ENCODE data around the gene MTMR3.
"Not testable (repeated sequence)": the region's sequence is repeated elsewhere in the genome, so short reads cannot be mapped to it uniquely, and the experiment has no call there.

The MTMR3 gene

GRCh38 chr22:30054067-30054763 lies 171.2 kb downstream of the MTMR3 start:
- DNase-seq (ENCODE audit: low read depth) = no peak

DNA sequence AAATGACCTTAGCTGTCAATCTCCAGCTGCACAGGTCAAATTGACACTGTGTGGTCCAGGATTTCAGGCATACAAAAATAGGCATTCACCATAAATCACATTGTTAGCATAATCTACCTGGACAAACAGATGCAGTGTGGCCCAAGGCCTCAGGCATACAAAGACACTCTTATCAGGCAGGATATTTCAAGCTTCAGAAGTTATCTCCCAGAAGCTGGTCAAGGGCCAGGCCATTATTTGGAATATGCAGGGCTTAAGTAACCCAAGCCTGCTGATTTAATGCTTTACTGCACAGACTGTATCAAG lies 171.7 kb downstream of the MTMR3 start:
- no peak for DNase-seq (ENCODE audit: low read depth)

DNA sequence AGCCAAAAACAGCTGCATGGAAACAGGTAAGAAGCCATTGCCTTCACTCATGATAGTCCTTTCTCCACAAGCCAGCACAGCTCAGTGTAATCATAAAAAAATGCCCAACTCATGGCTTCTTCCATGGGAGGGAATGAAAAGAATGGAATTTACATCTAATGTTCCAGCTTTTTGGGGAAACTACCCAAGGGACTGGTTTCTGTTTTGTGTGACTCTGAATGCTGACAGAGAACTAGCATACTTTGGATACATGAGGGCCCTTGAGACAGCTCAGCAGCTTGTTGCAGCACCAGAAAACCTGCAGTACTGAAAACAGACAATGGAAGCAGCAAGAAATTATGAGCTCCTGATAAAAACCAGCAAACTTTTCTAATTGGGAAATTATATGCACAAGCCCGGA lies 173.0 kb downstream of the MTMR3 start:
- no peak for DNase-seq (ENCODE audit: low read depth)

- no peak for DNase-seq (ENCODE audit: low read depth)
These were observed 174.4 kb downstream of the MTMR3 start for GRCh38 chr22:30057375-30057774.

- not testable (repeated sequence) for DNase-seq (ENCODE audit: low read depth)
These were observed 176.5 kb downstream of the MTMR3 start for GRCh38 chr22:30059346-30060020.

DNA sequence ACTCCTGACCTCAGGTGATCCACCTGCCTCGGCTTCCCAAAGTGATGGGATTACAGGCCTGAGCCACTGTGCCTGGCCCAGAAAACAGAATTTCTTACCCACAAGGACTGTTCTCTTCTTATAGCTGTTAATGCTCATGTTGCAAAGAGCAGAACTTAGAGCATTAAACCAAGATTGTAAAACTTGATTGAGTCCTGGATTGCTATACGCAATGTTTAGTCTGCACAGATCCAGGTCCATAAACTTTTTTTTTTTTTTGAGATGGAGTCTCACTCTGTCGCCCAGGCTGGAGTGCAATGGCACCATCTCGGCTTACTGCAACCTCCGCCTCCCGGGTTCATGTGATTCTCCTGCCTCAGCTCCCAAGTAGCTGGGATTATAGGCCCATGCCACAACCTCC lies 178.1 kb downstream of the MTMR3 start:
- DNase-seq (ENCODE audit: low read depth) = not testable (repeated sequence)

DNA sequence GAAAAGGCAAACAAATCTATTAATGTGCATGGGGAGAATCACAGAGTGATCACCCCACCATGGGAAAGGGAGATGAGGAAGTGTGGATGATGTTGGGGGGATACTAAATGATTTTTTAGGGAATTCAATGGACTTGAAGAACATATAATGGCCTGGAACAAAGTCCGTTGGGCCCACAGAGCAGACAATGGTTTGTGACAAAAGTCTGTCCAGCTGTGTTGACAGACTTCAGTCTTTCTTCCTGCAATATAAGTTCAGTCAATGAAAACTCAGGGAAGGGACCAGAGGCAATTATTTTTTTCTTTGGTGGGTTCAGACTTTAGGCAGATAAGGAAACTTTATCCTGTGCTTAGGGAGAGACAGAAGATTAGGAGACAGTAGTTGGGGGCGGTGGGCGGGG lies 179.3 kb downstream of the MTMR3 start:
- no peak for DNase-seq (ENCODE audit: low read depth)

- DNase-seq (ENCODE audit: low read depth) = no peak
These were observed 180.0 kb downstream of the MTMR3 start for GRCh38 chr22:30062950-30063349.

GRCh38 chr22:30064172-30064571 lies 181.2 kb downstream of the MTMR3 start:
- DNase-seq (ENCODE audit: low read depth) = no peak

- DNase-seq (ENCODE audit: low read depth) = no peak
These were observed 190.8 kb downstream of the MTMR3 start for GRCh38 chr22:30073743-30074142.

DNA sequence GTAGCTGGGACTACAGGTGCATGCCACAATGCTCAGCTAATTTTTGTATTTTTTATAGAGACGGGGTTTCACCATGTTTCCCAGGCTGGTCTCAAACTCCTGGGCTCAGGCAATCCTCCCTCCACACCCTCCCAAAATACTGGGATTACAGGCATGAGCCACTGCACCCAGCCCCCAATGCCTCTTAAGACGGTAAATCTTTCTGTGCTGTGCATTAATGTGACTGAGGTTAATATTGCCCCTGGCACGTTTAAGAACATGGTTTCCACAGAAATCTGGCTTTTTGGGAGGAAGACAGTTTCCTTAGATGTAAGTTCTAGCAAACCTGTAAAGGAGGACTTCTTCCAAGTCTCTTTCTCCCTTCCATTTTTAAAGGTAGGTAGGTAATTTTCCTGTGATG lies 191.2 kb downstream of the MTMR3 start:
- no peak for DNase-seq (ENCODE audit: low read depth)

DNA sequence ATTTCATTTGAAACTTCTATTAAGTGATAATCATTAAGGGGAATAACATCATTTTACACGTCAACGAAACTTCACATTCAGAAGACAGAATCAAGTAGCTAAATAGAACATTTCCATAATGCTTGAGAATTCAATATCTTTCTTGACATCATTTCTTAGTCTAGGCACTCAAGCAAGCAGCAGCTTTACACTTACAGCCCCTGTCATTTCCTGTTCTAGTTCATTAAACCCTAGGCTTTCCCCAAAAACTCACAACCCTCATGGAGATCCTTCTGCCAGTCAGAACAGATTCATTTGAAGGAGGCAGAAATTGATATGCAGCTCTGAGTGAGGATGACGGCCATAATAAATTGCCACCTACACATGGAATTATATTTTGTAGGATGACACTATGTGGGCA lies 192.0 kb downstream of the MTMR3 start:
- DNase-seq (ENCODE audit: low read depth) = no peak

DNA sequence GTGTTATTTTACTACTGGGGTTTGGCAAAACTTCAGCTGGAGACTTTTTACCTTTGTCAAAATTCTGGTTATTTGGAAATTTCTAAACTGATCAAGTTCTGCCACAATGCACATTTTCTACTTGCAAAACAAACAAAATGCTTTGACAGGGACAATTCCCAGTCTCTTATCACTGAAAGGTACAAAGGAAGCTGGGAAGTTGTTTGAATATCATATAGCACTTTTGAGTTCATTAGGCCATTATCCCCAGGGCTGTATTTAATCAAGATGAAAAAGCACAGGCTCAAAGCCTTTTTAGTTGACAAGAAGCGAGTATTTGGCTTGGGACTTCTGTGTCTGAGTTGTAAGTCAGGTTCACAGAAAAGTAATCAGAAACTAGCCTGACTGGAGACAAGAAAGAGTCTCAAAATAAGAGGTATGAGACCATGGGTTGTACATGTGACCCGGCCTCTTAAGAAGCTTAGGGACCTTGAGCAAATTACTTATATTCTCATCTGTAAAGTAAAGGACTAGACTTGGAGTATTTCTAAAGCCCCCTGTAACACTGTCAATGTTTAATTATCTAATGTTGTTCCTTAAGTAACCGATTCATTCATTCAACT lies 194.4 kb downstream of the MTMR3 start:
- DNase-seq (ENCODE audit: low read depth) = no peak

DNA sequence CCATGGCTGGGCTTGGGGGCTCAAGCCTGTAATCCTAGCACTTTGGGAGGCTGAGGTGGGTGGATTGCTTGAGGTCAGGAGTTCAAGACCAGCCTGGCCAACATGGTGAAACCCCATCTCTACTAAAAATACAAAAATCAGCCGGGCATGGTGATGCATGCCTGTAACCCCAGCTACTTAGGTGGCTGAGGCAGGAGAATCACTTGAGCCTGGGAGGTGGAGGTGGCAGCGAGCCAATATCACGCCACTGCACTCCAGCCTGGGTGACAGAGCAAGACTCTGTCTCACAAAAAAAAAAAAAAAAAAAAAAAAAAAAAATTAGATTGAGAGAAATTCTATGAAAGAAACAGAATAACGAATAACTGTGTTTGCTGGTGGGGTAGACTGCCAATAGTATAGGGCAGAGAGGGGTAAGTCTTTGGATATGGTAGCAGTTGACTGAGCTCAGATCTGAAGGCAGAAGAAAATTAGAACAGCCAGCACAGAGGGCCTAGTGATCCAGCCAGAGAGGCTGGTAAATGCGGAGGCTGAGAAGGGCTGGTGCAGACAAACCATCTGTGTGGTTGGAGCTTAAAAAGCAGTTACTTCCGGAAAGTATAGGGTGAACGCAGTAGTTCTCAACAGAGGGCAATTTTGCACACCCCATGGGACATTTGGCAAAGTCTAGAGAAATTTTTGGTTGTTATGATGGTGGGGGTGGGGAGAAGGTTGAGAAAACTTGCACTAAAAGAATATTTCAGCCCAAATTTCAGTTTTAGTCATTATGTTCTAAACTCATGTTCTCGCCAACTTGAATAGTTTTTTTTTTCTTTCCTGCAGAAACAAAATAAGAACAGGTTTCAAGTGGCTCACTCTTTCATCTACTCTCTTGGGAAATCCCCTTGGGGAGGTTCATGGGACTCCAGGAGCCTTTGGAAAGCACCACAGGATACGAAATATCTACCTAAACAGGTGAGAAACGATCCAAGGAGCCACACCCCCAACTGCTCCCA lies 195.6 kb downstream of the MTMR3 start:
- no peak for DNase-seq (ENCODE audit: low read depth)

DNA sequence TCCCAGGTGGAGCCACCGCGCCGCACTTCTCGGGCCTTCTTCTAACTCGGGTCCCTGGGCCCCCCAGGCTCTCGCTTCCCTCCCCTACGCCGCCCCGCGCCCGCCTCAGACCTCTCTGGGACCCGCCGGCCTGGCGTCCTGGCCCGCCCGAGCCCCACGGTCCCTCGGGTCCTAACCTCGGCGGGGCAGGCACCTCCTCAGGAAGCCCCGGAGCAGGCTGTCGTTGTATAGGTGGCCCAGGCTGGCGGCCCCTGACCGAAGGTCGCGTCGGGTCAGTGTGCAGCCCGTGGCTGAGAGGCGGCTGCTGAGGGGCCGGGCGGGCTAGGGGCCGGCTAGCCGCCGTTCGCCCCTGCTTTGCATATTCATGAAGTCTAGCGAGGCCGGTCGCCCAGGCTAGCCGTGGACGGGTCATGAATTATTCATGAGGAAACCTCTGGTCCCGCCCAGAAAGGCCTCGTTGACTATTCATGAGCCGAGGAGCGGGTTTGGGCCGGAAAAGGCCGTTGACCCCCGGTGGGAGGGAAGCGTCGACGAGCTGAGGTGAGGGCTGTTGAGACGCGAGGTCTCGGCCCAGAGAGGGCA lies 197.1 kb downstream of the MTMR3 start, which contains the start of gene HORMAD2:
HORMAD2 (plus strand) TSS at position 513 of the 582 bp plus-strand sequence. CDS start 13,489 bp downstream, outside the sequence.
- no peak for DNase-seq (ENCODE audit: low read depth)
